ENCODE data around the gene DGKA.

Gene DGKA

DNA sequence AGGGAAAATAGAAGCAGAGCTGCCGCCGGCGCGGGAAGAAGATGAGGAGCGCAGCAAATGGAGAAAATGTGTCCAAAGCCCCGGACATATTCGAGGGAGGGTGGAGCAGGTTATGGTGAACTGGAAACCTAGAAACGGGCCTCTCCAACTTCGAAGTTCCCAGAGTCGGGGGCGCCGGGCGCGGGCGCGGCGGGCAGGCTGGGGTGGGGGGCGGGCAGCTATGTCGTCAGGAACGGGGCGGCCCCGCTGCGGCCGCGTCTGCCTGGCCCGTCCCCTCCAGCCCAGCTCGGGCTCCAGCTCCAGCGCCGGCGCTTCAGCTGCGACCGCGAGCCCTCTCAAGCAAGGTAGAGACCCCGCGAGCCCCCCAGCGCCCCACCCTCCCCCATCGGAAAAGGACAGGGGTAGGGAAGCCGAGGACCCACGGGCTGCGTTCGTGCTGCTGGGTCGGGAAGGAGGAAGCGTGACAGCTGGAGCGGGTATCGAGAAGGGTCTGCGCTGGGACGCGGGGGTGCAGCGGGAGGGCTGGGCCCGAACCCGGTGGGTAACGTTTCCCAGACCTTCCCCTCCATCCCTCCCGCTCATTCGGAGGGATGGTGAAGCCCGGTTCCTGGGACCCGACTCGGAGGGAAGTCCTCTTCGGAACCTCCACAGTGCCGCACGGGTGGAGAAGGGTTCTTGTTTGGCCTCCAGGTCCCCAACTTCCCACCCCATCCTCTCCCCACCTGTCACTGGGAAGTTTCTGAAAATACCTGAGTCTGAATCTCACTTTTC is 1.0 kb downstream of the DGKA start:
- DNase-seq (ENCODE audit: low read depth), result no peak

DNA sequence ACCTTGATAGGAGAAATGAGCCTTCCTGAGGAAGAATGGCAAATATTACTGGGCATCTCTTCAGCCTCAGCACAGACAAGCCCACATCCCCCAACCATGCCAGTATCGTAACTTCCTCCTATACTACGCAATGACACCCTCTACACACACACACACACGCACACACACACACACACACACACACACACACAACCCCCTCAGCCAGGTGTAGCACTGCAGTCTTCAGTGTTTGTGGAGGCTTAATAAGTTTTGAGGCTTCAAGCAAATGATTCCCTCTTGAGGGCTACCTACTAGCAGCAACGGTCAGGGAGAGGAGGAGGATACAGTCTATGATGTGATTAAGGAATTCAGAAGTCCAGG is 1.6 kb downstream of the DGKA start:
- DNase-seq (ENCODE audit: low read depth), result no peak

DNA sequence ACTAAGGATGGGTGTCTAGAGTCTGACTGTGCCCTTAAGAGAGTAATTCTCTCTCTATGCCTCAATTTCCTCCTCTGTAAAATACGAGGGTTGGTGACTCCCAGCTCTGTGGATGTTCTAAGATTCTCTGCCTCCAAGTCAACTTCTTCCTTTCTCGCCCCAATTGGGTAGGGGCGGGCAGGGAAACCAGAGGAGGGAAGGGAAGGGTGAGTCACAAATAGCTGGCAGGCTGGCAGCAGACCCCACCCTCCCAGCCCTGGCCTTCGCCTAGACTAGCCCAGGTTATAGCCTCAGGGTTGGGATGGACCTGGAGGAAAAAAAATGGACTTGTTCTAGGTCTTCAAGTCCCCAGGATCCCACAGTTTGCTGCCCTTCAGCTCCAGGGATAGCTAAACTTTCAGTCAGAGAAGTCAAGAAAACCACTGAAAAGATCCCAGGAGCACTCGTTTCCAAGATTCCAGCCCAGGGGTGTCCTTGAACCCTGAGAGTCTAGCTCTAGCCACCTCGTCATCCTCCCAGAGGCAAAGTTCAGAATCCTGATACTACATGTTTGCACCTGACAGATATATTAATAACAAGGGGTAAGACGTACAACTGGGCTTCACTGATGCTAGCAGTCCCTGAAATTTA is 2.3 kb downstream of the DGKA start:
- no peak for DNase-seq (ENCODE audit: low read depth)

DNA sequence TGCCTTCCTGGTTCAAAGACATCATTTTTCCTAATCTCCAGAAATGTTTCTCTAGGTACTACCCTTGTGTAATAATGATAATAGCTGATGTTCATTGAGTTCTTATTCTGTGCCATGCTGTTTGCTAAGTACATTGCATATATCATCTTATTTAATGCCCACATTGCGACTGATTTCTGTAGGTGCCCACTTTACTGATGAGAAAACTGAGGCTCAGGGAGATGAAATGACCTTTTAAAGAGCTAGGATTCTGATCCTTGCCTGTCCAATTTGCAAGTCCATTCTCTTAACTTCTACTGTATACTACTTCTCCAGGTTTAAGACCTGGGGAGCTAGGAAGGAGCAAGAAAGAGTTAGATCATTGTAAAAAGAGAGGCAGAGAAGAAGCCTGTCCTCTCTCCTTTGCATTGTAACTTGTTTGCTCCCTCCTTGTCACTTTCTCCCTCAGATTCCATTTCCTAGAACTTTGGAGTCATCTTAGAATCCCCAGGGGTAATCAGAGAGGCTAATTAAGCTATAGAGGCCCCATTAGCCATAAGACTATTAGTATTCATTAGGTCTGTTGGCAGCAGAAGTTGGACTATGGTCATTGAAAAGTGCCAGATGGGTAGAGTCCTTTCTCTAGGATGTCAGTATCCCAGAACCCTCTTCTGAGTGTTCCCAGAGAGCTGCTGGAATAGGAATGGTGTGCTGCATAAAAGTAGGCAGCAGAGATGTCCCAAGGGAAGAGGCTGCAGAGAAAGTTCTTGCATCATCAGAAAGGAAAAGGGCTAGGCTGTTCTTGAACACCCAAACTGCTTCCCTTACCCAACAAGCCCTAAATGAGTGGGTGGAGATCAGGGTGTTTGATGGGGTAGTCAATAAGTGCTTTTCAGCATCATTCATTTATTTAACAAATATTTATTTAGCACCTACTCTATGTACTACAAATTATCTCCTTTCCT is 3.1 kb downstream of the DGKA start:
- DNase-seq (ENCODE audit: low read depth), result peak; percentile 30

DNA sequence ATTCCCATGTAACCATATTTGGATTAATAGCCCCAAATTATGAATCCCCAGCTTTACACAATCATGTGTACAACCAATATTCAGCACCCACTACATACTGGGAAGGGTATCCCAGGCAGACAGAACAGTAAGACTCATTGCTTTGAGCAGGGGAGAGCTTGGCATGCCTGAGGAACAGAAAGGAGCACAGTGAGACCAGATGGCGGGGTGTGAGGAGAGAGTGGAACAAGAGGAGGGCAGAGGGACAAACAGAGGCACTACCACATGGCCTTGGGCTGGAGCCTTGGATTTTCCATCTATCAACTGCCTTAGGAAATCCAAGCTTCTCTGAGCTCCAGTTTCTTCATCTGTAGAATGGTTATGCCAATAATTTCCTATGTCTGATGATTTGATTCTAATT is 3.8 kb downstream of the DGKA start:
- no peak for DNase-seq (ENCODE audit: low read depth)

DNA sequence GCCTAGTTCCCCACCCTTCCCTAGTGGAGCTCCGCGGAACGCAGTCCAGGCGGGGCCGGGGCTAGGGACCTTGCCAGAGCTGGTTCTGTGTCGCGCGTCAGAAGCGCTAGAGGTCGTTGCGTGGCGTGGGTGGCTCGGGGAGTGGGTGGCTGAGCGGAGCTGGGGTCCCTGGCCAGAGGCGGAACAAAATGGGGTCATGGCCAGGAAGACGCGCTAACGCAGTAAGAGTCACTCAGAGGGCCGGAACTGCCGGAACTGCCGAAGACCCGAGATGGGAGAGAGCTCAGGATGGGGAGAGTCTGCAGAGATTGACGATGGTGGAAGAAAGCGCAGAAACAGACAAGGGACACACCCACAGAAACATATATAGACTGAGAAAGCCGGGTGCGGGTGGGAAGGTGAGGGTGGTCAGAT is 4.8 kb downstream of the DGKA start:
- no peak for DNase-seq (ENCODE audit: low read depth)

DNA sequence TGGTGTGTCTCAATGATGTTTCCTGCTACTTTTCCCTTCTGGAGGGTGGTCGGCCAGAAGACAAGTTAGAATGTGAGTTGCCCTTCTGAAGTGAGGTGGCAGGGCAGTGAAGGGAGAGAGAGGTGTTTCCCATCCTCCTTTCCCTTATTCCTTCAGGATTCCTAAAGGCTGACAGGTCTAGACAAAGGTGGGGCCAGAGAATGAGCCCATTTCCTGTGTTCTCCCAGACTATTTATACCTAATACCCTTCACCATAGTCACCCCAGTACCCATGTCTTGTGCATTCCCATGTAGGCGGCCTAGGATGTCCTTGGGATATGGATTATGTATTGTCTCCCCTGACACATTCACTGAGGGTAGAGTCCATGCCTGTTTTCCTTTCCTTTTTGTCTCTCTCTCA is 7.0 kb downstream of the DGKA start:
- no peak for DNase-seq (ENCODE audit: low read depth)

DNA sequence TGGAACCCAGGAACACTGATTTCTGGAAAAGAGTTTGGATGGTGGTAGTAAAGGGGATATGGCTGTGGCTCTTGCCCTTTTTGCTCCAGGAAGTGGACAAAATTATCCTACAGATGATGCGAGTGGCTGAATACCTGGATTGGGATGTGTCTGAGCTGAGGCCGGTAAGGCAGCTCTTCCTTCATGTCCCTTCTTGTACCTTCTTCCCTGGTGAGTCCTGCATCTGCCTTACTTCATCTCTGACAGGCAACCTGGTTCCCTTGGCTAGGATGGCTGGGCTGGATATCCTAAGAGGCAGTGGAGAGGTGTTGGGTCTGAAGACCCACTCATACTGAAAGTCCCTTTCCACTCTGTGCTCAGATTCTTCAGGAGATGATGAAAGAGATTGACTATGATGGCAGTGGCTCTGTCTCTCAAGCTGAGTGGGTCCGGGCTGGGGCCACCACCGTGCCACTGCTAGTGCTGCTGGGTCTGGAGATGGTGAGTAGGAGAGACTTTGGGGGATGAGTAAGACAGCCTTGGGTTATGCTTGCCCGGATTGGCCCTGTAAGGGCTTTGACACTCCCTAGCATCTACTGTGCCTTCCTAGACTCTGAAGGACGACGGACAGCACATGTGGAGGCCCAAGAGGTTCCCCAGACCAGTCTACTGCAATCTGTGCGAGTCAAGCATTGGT is 8.0 kb downstream of the DGKA start:
- DNase-seq (ENCODE audit: low read depth), result no peak

DNA sequence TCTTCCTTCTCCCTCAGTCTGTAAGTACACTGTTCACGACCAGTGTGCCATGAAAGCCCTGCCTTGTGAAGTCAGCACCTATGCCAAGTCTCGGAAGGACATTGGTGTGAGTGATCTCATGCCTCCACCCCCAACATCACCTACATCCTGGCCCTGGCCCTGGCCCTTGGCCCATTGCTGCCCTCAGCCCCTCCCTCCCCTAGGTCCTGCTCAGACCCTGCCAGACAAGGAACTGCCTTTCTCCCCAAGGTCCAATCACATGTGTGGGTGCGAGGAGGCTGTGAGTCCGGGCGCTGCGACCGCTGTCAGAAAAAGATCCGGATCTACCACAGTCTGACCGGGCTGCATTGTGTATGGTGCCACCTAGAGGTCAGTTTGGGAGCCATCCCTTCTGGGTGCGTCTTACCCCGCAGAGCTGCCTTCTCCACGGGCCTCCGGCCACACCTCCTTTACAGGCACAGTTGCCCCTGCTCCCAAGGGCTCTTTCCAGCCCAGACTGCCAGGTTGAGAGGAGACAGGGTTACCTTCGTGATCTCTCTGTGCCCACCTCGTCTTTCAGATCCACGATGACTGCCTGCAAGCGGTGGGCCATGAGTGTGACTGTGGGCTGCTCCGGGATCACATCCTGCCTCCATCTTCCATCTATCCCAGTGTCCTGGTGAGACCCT is 9.2 kb downstream of the DGKA start:
- peak; percentile 71 for DNase-seq (ENCODE audit: low read depth)

DNA sequence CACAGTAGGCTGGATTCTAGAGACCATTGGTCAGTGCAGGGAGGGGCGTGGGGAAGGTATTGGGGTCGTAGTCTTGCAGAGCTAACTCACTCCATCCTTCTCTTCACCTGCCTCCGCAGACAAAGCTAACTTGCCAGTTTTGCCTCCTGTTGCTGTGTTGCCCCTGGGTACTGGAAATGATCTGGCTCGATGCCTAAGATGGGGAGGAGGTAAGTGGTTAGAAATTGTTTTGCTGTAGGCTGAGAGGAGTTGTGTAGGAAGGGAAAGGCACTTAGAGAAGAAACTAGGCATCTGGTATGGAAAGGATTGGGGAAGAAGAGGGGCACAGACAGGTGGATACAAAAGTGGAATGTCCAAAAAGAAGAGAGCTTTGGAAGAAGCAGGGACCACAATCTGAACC is 11.1 kb downstream of the DGKA start:
- no peak for DNase-seq (ENCODE audit: low read depth)

DNA sequence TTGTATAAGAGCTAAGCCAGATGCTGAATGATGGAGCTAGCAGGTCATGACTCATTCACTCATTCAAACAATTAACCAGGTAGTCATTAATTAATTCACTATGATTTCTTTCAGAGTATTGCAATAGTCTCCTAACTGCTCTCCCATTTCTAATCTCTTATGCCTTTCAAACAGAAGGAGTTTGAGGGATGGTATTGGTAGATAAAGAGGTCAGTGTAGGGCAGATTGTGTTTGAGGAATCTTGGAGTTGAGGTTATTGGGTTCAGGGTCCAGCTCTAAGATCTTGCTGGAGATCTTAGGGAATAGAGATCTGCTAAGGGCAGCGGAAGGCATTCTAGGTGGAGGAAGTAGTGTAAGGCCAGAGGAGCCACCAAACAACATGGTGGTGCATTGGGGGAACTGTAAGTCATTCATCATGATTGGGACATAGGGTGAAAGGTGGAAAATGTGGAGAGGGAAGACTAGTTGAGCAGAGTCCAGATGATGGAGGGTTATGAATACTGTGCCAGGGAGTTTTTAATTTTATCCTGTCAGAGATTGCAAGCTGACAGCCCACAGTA is 11.7 kb downstream of the DGKA start:
- no peak for DNase-seq (ENCODE audit: low read depth)

DNA sequence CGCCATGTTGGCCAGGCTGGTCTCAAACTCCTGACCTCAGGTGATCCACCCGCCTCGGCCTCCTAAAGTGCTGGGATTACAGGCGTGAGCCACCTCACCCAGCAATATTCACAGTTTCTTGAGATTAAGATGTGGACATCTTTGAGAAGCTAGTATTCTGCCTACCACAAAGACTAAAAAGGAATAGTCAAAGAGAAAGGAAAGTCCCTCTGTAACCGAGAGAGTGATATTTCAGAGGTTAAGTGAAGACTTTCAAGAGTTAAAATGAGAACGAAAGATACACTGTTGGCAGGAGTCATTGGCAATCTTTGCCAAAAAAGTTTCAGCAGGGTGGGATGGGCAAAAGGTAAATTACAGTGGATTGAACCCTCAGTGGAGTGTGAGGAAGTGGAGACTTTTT is 15.6 kb downstream of the DGKA start:
- no peak for DNase-seq (ENCODE audit: low read depth)

DNA sequence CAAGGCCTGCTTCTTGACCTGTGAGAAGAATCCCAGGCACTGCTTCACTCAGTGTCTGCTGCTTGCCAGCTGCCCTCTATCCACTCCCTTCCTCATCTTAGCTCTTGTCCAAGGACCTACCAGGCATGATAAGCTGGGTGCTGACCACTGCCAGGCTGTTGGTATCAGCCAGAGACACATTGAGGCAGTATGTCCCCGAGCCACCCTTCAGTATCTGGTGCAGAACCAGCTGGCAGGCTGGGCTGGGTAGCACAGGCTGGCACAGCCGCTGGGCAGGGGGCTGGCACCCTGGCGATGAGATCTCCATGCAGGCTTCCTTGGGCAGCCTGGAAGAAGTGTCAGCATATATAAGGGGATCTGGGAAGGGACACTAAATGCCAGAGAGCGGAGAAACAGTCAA is 24.4 kb downstream of the DGKA start:
- no peak for DNase-seq (ENCODE audit: low read depth)

DNA sequence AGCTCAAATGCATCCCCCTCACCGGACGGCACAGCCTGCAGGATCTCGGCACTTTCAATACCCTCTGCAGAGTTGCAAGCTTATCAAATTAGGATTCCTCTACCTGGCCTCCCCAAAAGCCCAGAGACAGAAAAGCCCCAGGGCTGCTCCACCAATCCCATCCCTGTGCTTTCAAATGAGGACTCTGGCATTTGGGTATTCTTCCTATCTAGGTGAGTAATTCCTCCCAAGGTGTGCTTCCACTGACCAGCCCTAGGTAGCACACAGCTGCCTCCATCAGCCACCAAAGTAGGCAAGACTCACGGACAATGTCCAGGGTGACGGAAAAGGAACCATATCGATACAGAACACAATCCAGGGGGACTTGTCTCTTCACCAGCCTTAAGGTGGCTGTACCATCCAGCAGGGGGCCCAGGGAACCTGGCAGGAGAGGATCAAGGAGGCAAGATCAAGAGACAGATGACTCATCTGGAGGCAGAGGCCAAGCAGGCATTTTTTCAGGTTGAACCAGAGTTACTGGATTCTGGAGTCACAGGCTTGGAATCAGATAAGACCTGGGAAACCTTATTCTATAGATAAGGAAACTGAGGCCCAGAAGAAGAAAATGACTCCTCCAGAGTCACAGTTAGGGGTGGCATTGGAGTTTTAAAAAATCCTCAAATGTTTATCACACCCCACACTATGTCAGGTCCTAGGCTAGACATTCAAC is 25.0 kb downstream of the DGKA start:
- DNase-seq (ENCODE audit: low read depth), result no peak

DNA sequence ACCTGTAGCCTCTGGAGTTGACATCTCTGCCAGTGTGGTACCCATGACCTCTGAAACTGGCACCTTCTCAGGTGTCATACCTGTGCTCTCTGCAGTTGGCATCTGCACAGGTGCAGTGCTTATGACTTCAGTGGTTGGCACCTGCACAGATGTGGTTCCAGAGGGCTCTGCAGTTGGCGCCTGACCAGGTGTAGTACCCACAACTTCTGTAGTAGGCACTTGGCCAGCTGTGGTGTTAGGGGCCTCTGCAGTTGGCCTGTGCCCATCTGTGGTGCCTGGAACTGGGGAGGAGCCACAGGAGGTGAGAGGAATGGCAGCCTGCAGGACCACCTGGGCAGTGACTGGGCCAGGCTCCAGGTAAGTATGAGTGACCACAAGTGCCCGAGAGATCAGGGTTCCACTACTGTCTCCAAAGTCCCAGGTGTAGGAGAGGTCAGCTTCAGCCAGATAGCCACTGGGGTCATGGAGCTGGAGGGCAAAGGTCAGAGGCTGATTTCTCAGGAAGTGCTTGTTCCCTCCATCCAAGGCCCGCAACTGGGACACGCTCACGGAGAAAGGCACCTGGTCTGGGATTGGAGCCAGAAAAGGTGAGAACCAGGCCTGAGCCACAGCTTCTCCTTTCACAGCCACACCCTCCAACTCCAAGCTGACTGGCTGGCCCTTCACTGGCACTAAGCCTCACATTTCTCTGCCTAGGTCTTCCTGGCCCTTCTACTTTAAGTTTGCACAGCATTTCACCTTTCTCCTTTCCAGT is 26.3 kb downstream of the DGKA start:
- no peak for DNase-seq (ENCODE audit: low read depth)

DNA sequence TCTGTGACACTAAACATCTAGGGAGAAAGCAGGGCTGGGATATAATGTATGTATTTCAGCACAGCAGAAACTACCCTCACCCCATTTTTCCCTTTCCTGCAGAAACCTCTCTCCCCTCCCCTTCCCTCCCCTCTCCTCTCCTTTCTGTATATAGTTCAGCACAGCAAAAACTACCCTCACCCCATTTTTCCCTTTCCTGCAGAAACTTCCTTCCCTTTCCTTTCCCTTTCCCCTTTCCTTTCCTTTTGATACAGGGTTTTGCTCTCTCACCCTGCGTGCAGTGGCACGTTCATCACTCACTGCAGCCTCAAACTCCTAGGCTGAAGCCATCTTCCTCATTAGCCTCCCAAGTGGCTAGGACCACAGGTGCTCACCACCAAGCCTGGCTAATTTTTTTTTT is 32.8 kb downstream of the DGKA start:
- DNase-seq (ENCODE audit: low read depth), result no peak

DNA sequence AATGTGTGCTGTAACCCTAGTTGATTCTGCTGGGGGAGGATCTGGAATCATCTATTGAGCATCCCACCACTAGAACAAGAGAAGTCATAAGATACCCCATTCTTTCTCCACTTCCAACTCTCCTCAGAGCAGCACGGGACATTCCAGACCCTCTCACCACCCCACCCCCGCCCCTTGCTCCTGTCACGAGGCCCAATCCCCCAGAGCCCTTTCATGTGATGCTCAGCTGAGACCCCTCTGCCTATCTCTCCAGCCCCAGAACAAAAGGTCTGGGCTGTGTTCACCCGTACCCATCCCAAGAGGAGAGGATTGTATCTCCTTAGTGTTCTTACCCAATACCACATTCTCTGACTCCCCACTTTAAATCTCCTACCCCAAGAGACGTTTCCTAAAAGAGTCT is 34.3 kb downstream of the DGKA start:
- DNase-seq (ENCODE audit: low read depth), result no peak

DNA sequence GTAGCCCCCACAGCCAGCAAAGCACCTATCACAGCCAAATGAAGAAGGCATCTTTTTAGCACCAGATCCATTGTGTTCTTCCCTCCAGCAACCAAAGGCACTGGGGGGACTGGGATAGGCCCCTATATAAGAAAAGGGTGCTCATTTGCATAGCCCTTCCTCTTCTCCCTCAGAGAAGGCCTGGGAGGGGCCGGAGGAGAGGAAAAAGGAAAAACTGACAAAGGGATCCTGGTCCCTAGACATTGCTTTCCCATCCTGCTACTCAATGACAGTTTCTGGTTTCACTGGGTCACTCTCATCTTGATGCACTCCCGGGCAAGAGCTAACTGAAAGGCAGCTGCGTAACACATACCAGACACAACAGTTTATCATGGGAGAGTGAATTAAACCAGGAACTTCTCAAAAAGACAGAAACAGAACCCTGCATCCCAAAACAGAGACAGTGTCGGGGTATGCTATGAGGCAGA is 35.0 kb downstream of the DGKA start, which contains the start of gene PMEL:
TSS of gene PMEL (minus strand) at position 102 of the 467 bp plus-strand sequence. CDS start at position 71, 31 bp downstream.
- no peak for DNase-seq (ENCODE audit: low read depth)

DNA sequence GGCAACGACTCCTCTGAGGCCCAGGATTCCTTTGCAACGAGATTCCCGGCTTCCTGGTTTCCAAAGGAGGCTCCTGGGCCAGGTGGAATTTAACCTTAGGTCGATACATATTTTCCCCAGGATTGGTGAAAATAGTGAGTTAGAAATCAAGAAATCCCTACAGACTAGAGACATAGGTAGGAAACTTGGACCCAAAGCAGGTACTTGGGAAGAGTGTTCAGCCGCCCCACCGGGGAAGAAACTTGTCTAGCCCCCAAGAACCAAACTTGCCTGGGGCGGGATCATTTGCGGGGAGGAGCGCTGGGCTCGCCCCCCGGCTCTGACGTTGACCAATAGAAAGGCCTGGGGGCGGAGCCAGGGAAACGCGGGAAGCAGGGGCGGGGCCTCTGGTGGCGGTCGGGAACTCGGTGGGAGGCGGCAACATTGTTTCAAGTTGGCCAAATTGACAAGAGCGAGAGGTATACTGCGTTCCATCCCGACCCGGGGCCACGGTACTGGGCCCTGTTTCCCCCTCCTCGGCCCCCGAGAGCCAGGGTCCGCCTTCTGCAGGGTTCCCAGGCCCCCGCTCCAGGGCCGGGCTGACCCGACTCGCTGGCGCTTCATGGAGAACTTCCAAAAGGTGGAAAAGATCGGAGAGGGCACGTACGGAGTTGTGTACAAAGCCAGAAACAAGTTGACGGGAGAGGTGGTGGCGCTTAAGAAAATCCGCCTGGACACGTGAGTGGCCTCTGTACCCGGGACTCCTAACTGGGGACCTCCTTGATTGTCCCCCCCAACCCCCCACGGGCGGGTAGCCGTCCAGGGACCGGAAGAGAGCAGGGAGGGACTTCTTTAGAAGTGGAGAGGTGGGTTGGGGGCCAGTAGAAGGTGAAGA is 35.7 kb downstream of the DGKA start, which contains the start of gene CDK2:
TSS of gene CDK2 (plus strand) at position 423 of the 874 bp plus-strand sequence. CDS start at position 602, 179 bp downstream.
- DNase-seq (ENCODE audit: low read depth), result peak; percentile 64
